ENCODE results near the gene CYB5RL.
"Not testable (repeated sequence)": the region's sequence is repeated elsewhere in the genome, so short reads cannot be mapped to it uniquely, and the experiment has no call there.

CYB5RL gene

DNA sequence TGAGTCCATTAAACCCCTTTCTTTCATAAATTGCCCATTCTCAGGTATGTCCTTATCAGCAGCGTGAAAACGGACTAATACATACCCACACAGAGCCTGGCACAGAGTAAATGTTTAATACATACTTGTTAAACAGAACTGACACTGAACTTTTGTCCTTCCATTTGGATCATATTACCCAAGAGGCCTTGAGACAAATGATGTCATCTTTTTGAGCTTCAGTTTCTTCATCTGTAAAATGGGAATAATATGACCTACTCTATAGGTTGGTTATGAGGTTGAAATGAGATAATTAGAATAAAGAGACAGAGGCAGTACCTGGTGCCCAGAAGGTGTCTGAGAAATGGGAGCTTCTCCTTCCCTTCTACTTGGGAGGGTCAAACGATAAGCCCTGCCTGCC, 13.8 kb downstream of the CYB5RL start:
- no peak for DNase-seq (ENCODE audit: low spot score)

GRCh38 chr1:54180701-54181360, 19.0 kb downstream of the CYB5RL start:
- no peak for DNase-seq (ENCODE audit: low spot score)

DNA sequence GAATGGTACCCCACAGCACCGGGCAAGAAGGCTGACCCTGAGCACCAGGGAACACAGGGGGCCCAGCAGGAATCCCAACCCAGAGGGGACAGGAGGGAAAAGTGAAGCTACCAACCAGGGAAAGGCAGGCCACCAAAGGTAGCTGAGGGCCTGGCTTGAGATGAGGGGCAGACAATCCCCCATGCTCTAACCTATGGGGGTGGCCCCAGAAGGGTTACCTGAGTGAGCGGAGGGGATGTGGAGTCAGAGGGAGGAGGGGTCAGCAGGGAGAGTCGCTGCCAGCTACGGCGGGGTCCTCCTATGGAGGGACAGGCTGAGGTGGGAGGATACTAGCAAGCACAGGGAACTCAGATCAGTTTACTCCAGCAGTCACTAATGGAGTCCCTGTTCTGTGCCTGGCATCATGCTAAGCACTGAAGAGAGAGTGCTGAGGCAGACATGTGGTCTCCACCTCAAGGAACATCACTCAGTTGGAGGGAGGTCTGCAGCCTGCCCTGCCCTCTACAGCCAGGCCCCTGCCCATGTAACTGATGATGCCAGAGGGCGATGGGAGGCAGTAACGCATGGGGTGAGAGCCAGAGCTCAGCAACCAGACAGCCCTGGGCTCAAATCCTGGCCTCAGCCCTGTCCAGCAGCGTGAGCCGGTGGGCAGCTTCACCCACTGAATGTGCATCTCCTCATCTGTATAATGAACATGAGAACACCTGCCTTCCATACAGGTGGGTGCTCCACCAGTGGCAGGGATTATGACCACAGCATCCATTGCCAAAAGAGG, 21.3 kb downstream of the CYB5RL start:
- no peak for DNase-seq (ENCODE audit: low spot score)

DNA sequence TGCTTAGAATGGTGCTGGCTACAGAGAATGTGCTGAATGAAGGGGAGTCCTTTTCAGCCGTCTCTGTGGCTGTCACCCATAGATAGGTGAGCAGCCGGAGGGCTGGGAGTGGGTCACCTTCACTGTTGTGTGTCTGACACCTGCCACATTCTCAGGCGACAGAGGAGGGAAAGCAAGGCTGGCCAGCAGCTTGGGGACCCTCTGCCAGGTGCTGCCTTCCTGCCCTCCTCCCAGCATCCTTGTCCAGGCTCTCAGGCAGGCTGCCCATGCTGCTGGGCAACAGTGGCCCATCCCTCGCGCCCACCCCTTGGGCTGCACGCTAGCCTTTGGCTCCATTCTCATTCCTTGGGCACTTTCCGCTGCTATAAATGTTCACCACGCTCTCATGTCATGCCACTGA, 22.1 kb downstream of the CYB5RL start:
- DNase-seq (ENCODE audit: low spot score): no peak

GRCh38 chr1:54176621-54177327, 23.1 kb downstream of the CYB5RL start:
- DNase-seq (ENCODE audit: low spot score): no peak

DNA sequence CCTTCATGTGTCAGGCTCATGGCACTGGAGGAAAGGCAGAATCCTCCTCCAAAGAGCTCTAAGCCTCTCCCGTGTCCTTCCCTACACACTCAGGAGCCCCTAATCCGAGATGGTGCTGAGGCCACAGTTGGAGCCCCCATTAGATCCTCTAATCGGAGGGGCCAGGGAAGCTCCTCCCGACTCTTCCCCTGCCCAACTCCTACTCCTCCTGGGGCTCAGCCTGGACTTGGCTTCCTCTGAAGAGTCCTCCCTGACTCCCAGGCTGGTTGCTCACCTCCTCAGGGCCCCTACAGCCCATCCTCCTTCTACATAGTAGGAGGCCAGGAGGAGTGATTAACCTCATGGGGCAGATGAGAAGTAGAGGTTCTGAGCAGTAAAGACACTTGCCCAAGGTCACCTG, 25.7 kb downstream of the CYB5RL start:
- DNase-seq (ENCODE audit: low spot score): no peak

- DNase-seq (ENCODE audit: low spot score): no peak
Observed at GRCh38 chr1:54173681-54174080, 26.1 kb downstream of the CYB5RL start.

DNA sequence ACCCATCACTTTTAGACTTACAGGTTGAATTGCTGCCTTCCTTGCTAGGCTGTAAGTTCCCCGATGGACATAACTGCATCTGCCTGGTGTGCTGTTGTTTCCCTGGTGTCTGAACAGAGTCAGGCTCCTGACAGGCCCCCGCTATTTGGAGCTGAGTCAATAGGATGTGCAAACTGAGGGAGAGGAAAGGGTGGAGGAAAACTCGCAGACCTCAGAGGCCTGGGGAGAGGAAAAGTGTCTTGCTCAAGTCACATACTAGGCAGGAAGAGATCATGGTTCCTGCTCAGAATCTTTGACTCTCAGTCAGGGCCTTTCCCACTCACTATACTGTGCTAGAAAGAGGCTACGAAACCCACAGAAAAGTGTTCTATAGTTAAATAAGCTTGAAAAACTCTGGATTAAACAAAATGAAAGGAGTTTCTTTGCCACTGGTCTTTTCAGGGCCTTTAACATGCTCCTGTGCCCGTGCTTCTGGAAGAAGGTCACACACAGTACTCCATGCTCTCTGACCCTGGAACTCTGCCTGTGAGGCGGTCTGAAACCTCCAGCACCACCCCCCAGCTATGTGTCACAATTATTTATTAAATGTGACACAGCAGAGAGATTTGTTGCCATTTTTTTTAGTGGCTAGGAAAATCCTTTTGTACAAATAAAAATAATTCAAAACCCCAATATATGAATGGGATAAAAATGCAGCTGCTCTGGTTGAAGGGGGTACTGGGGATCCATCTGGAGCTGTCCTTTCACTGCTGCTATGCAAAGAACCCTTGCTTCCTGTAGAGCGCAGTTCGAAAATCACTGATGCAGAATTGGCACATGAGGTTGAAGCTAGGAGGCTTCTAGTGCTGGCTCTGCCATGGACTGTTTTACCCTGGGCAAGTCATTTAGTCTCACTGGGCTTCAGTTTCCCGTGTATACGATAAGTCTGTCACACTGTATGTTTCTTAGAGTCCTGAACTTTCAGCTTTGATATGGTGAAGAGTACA, 26.9 kb downstream of the CYB5RL start:
- DNase-seq (ENCODE audit: low spot score): no peak

DNA sequence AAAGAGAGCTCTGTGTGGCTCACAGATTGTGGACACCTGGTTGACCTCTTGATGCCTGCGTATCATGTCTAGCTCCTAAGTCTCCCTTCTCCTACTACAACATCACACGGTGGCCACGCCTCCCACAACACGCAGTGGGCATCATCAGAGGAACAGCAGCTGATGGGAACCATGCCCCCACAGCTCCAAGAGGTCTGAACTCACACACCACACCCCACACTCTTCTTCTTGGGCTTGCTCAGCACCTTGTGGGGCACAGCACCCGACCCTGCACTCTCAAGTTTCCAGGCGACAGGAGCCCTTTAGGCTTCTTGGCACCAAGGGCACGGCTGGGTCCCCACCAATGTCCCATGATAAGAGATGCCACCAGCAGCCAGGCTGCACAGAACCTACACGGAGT, 28.2 kb downstream of the CYB5RL start:
- no peak for DNase-seq (ENCODE audit: low spot score)

DNA sequence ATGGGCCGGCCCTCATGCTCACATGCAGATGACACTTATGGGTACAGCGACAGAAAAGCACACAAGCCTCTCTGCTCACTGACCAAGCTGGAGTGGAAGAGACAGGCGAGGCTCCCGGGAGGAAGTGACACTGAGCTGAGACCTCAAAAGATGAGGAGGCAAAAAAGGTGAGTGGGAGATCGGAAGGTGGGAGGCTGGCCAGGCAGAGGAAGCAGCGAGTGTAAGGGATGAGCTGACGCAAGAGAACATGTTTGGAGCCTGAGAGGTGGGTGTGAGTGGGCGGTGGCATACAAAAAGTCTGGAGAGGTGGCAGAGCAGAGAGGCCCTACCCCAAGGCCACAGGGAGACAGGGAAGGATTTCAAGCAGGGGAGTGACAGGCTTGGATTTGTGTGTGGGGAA, 28.8 kb downstream of the CYB5RL start:
- DNase-seq (ENCODE audit: low spot score): no peak

- DNase-seq (ENCODE audit: low spot score): no peak
Observed at GRCh38 chr1:54169068-54169467, 30.8 kb downstream of the CYB5RL start.

GRCh38 chr1:54168206-54168965, 31.4 kb downstream of the CYB5RL start:
- DNase-seq (ENCODE audit: low spot score): no peak

DNA sequence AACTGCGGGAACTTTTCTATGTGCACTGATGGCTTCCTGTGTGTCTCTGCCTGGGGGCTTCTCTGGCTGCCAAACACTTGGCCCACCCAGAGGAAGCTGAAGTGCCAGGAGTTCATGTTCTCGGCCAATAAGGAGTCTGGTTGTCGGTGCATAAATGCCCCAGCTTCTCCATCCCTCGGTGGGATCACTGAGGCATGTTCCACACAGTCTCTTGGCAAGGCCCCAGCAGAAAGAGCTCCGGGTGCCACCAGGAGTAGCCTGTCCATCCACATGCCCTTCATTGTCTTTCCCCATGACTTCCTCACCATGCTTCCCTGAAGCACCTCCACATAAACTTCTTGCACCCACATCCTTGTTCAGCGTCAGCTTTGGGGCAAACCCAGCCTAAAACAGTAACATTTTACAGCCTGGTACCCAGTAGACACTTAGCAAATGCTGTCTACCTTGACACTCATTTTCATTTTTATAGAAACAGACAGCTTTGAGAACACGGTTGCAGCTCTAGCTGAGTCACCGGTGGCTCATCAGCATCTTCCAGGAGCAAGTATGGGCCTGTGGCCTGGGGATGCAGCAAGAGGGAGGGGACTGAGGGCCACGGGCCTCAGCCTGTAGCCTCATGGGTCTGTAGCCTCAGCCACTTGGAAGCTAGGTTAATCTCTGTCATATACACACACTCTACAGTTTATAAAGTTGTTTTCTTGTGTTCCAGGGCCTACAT, 32.2 kb downstream of the CYB5RL start:
- DNase-seq (ENCODE audit: low spot score): peak; percentile 52

DNA sequence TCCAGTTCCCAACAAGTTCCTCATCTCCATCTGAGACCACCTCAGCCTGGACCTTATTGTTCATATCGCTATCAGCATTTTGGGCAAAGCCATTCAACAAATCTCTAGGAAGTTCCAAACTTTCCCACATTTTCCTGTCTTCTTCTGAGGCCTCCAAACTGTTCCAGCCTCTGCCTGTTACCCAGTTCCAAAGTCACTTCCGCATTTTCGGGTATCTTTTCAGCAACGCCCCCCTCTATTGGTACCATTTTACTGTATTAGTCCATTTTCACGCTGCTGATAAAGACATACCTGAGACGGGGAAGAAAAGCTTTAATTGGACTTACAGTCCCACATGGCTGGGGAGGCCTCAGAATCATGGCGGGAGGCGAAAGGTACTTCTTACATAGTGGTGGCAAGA, 33.5 kb downstream of the CYB5RL start:
- DNase-seq (ENCODE audit: low spot score): not testable (repeated sequence)

GRCh38 chr1:54165146-54165545, 34.7 kb downstream of the CYB5RL start:
- DNase-seq (ENCODE audit: low spot score): no peak

DNA sequence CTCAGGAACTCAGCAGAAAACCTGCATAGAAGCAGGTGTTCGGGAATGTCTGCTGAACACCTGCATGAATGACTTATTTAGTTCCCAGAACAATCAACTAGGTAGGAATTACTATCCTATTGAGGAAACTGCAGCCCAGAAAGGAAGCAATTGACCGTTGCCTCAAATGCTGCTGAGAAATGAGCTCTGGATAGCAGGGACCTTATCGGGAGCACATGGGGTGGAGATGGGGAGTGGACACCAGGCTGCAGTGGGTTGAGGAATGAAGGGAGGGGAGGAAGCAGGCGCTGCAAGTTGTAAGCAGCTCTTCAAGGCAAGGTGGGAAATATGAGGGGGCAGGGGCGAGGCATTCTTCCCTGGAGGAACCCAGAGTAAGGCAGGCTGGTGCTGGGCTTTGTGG, 36.3 kb downstream of the CYB5RL start:
- DNase-seq (ENCODE audit: low spot score): no peak

GRCh38 chr1:54163051-54163450, 36.8 kb downstream of the CYB5RL start:
- no peak for DNase-seq (ENCODE audit: low spot score)

- no peak for DNase-seq (ENCODE audit: low spot score)
Observed at GRCh38 chr1:54161495-54162168, 38.2 kb downstream of the CYB5RL start.

DNA sequence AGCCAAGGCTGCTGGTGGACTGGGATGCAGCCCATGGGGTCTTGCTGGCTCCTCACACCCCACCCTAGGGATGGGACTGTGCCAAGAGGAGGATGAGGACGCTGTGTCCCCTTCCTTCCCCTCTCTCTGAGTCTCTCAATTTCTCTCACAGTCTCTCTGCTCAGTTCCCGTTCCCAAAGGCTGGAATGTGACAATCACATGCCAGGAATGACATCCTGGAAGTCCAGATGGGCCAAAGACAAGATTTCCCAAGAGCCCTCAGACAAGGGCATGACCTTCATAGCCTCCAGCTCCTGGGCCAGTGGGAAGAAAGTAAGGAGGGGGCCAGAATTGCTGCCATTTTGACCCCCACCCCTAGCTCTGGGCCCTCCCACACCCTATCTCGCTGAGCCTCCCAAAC, 39.5 kb downstream of the CYB5RL start:
- DNase-seq (ENCODE audit: low spot score): no peak

GRCh38 chr1:54159733-54160316, 40.0 kb downstream of the CYB5RL start:
- no peak for DNase-seq (ENCODE audit: low spot score)

Measured in GM03348 (cell line).